Epidermal melanocyte (primary cell): ENCODE data around the gene IKBKG.
"Not testable (repeated sequence)": the region's sequence is repeated elsewhere in the genome, so short reads cannot be mapped to it uniquely, and the experiment has no call there.

Experiments
- DNase-seq: peaks from one replicate; pipeline ENCODE4 v3.0.0; 2011; ENCODE audit warnings: low spot score; ENCODE audit not compliant: insufficient read length

The IKBKG gene

DNA sequence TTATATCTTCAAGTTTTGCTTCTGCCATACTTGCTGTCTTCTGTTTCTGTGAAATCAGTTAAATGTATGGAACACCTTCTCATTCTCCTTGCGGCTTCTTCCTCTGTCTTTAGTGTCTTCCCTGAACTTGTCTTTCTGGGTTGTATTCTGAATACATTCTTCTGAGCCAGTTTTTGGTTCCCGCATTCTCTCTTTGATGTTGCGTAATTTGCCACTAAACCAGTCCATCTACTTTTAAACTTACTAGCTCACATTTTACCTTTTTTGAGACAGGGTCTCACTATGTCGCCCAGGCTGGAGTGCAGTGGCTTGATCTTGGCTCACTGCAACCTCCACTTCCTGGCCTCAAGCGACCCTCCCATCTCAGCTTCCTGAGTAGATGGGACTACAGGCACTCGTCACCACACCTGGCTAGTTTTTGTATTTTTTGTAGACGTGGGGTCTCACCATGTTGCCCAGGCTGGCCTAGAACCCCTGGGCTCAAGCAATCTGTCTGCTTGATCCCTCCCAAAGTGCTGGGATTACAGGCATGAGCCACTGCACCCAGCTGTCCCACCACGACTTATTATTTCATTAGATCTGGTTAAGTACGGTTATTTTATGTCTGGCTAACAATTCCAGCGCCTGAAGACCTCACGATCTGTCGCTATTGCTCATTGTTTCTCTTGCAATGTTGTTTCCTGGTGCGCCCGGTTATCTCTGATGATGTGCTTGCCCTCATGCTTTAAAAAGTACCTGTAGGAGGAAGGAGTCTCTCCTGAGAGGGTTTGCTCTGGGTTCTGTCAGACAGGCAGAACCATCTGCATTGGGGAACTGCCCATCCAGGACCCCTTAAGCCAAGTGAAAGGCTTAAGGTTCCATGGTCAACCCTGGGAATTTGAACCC, 21.6 kb upstream of the IKBKG start:
- no peak for DNase-seq

DNA sequence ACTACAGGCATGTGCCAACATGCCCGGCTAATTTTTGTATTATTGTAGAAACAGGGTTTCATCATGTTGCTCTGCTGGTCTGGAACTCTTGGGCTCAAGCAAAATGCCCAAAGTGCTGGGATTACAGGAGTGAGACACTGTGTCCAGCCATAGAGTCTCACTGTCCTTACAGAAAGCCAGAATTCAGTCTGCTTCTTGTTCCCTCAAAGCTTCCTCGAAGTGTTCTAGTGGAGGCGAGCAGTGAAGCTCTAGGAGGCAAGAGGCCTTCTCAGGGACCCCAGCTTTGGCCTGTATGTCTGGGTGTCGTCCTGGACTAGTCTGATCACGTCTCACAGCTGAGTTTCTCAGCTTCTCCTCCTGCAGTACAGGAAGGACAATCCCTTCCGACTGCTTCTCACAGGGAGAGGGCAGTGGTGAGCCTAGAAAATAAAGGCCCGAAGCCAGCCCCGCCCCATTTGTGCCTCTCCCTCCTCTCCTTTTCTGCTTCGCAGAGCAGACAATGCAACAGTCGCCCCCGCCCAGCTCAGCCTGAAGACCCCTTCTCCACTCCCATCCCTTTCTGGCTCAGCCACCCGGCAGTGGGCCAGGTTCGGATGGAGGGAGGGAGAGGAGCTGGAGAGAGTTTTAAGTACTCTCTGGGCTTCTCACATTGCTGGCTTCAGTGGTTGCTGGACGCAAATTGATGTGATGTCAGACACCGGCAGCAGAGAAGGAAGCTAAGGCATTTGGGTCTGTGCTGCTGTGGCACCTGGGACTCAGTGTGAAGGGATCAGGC, 20.3 kb upstream of the IKBKG start:
- DNase-seq, result peak; percentile 65

DNA sequence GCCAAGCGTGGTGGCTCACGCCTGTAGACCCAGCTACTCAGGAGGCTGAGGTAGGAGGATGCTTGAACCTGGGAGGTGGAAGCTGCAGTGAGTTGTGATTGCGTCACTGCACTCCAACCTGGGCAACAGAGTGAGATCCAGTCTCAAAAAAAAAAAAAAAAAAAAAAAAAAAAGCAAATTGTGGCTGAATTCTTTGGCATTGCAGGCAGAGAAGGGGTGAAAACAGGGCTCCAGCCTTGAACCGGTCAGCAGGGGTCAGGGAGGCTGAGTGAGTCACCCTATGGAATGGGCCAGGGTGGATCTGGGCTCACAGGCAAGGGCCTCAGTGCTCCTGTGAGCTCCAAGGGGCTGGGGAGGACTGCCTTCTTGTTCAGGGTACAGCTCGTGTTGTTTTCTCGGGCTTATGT, 18.2 kb upstream of the IKBKG start:
- no peak for DNase-seq

DNA sequence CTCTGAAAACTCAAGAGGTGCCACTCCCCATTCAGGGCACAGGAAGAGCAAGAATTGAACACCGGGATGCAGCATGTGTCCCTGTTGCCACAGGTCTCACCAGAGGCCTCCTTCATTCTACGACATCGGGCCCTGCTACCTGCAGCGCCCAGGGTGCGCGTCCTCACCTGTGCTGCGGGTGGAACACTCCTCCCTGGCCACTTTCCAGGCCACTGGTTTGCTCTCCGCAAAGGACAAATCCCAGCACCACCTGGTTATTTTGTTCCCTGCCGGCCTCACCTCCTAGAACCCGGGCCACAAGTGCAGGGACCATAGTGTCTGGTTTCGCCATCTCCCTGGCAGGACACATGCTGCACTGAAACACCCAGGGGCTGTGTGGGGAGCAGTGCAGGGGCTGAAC, 17.1 kb upstream of the IKBKG start:
- no peak for DNase-seq

DNA sequence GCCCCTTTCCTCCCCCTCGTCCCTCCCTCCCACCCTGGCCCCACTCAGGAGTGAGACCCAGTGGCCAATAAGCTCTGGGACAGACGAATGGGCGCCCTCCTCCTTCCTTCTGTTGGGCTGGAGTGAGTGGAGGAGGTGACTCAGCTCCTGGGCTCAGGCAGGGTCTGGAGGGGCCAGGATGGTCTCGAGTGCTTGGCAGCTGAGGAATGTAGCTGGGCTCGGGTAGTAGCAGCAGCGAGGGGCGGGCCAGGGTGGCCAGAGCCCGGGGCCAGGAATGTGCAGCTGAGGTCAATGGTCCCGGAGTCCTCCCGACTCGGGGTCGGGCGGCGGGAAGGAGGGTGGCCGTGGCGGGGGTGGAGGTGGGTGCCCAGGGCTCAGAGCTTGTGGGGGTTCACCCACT, 15.8 kb upstream of the IKBKG start:
- no peak for DNase-seq

DNA sequence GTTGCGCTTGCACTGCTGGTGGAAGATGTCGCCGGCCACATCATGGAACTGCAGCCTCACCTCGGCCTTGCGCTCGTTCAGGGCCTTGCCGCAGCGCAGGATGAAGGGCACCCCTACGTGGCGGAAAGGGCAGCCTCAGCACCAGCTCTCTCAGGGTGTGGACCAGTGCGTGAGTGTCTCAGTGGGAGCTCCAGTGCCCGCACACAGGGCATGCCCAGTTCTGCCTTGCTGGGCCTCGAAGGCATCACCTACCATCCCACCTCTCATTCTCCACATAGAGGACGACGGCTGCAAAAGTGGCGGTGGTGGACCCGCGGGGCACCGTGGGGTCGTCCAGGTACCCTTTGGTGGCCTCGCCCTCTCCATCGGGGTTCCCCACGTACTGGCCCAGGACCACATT, 14.7 kb upstream of the IKBKG start:
- no peak for DNase-seq

DNA sequence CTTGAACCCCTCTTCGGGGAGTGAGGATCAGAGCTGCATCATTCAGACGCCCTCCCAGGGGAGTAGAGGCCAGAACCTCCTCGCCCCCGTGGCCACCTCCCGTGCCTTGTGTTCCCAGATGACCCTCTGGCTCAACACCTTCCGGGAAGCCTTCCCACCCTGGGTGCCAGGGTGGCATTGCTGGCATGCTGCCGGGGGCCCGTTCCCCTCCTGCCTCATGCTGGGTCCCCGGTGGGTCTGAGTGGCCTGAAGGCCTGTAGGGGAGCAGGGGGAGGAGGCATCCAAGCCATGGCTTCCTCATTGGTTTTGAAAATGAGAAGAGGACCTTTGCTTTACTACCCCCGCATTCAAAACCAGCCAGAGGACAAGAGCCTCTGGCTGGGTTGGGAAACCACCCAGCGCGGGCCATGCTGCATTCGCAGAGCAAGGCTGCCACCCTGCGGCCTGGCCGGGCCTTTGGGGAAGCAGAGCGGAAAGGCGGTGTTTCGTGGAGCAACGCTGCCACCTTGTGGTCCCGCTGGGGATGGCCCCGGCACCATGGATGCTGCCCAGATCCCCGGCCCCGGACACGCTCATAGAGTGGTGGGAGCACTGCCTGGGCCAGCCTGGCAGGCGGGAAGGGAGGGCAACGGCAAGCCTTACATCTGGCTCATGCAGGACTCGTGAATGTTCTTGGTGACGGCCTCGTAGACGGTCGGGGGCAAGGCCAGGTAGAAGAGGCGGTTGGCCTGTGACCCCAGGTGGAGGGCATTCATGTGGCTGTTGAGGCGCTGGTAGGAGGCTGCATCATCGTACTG, 12.7 kb upstream of the IKBKG start:
- DNase-seq, result peak; percentile 60

DNA sequence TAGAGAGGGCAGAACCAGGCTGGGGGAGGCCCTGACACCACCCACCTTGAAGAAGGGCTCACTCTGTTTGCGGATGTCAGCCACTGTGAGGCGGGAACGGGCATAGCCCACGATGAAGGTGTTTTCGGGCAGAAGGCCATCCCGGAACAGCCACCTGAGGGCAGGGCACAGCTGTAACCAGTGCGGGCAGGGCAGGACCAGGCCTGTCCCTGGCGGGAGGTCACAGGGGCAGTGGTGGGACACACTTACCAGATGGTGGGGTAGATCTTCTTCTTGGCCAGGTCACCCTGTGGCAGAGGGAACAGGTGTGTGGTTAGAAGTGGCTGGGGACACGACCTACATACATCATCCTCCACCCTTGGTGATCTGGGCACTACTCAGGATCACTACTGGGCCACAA, 11.5 kb upstream of the IKBKG start:
- DNase-seq, result no peak

DNA sequence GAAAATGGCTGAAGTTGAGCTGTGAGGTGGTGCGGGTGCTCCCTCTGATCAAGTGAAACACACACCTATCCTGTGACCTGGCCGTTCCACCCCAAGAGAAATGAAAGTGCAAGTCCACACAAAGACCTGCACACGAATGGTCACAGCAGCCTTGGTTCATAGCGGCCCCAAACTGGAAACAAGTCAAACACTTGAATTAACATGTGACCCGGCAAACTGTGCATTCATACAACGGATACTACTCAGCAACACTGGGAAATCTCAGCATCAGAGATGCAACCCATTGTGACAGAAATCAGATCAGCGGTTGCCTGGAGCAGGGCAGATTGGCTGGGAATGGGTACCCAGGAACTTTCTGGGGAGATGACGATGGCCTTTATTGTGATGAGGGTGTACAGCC, 8.3 kb upstream of the IKBKG start:
- no peak for DNase-seq

DNA sequence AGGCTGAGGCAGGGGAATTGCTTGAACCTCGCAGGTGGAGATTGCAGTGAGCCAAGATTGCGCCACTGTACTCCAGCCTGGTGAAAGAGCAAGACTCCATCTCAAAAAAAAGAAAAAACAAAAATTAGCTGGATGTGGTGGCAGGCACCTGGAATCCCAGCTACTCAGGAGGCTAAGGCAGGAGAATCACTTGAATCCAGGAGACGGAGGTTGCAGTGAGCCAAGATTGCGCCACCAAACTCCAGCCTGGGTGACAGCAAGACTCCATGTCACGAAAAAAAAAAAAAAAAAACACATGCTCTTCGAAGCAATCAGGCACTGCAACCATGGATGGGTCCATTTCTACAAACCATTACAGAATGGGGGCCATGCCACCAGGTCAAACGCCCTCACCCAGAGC, 7.1 kb upstream of the IKBKG start:
- DNase-seq, result not testable (repeated sequence)

DNA sequence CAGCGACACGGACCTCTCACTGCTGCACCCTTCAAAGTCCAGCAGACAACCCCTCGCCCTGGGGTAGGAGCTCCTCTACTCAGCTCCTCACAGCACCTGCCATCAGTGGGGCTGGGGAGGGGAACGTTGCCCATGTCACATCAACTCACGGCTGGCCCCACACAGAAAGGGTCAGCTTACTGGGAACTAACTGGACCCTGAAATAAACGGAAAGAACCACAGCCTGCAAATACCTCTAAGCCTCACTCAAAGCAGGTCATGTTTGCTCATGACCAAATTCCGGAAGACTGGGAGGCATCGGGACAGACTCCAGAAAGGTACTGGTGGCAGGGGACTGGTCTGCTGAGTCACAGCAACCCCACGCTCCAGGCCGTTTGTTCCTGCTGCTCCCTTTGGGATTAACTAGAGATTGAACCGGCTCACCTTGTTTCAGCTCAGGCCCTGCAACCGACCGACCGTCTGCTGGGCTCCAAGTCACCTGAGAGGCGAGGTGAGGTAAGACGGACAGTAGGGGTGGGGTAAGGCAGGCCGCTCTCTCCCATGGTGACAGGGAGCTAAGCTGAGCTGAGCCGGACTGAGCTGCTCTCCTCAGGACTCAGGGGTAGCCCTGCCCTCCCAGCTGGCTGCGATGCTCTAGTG, 6.4 kb upstream of the IKBKG start:
- no peak for DNase-seq

DNA sequence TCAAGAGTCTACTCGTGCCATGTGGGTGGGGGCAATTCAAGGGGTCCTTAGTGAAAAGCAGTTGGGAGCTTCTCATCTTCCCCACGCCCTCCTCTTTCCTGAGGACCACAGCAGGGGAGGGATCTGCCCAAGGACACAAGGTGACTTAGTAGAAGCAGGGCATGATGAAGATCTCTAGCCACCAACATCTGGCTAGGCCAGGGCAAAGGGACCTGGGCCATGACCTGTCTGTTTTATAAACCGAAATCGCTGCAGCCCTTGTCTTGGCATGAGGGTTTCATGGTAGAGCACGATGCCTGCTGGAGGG, 5.9 kb upstream of the IKBKG start:
- no peak for DNase-seq

DNA sequence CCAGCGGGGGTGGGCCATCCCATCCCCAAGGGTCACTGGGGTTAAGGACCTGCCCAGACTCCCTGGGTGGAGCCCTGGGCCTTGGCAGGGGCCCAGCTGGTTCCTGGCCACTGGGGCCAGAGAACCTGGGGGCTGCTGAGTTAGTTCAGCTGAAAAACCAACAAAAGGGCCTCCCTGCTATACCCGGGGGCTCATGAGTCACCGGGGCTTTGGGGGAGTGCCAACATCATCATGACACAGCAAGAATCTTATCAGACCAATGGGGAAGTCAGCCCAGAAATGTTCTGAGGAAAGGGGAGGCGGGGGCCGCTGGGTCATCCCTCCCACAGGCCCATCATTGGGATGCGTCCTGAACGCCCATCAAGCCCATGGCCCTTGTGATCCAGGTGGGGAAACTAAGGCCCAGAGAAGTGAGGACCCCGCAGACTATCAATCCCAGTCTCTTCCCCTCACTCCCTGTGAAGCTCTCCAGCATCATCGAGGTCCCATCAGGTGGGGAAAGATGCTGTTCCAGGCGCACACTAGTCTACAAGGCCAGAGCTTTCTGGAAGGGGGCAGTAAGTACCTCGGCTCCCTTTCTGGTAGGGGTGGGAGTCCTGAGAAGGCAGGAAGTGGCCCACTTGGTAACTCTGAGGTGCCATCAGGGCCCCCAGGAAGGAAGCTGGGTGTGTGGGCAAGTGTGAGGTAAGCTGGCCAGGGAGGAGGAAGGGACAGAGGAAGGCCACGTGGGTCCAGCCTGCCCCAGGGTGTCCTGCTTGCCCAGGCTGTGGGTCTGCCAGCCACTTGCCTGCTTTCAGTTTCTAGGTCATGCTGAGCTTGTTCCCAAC, 5.3 kb upstream of the IKBKG start:
- no peak for DNase-seq

DNA sequence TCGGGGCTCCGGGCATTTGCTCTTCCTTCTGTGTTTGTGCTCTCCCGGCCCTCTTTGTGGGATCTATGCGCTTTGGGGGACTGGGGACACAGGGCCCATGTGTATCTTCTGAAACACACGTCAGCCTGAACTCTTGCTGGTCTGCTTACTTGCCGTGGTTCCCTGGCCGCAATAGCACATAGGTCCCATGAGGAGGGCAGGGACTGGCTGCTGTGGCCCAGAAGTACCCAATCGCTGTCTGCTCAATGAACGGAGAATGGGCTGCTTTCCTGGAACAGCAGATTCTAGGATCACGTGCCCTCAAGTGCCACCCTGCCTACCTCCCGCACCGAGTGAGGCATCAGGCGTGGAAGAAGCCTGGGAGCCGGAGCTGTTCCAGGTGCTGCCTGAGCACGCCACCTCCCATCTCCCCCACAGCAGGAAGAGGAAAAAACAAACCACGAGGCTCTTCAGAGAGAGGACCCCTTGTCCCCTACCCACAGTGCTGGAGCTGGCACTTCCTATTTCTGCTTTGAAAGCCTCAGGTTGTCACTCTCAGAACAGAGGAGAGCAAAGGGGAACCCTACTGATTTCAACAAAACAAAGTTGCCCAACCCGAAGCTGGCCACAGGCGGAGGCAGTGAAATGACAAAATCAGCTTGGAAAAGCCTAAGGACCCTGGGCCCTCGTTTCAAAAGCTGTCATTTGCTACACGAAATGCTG, 4.5 kb upstream of the IKBKG start:
- DNase-seq, result no peak

DNA sequence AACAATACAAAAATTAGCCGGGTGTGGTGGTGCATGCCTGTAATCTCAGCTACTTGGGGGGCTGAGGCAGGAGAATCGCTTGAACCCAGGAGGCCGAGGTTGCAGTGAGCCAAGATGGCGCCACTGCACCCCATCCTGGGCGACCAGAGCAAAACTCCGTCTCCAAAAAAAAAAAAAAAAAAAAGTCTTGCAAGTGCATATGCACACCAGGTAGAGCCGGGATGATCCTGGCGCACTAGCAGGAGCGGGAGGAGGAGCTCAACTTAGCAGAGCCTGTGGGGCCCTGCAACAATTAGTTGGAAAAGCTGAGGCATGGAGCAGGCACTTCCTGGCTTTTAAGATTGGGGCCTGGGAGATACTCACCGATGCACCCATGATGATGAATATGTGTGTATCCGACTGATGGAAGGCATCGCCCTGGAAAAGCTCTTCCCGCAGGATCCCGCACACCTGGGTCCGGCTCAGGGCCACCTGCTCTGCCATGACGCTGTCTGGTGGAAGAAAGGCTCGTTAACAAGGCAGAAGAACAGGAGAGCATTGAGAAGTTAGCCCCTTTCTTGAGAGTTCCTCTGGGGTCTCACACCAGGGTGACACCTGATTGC, 1.6 kb upstream of the IKBKG start:
- DNase-seq, result no peak

DNA sequence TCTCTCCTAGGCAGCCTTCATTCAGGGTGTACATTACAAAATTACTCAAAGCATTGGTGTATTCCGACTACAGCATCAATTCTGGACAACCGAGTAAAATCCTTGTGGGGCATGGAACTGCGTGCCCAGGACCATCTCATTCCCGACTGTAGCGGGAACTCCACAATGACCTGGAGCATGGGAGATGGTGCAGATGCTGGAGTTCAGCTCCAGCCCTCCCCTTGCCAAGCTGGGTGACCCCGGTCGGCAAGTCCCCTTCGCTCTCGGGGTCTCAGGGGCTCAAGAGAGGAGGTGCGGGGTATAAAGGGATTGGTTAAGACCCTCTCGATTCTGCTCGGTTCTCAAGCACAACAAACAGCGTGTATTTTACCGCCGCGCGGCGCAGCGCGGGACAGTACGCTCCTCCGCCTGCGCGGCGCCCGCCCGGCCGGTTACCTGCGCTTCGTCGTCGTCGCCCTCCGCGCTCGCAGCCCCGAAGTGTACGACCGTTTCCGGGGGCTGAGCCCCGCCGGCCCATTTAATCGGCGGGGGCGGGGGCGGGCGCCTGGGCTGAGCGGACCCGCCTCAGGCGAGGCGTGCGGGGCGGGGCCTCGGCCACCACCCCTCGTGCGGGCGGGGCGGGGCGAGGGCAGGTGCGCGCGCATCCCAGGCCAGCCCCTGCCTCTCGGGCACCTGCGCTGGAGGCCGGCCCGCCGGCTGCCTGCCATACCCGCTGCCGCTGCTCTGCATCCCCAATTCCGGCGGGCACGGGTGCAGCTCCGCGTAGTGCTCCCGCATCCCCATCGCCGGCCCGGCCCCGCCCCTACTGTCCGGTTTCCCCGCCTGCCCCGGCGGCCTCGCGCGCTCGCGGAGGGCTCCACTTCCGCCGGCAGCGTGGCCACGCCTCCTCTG, 821 bp upstream of the IKBKG start, which contains the start of gene G6PD:
G6PD (minus strand) TSS at position 493 of the 891 bp plus-strand sequence. CDS start 691 bp downstream, outside the sequence.
- DNase-seq, result peak; percentile 64

DNA sequence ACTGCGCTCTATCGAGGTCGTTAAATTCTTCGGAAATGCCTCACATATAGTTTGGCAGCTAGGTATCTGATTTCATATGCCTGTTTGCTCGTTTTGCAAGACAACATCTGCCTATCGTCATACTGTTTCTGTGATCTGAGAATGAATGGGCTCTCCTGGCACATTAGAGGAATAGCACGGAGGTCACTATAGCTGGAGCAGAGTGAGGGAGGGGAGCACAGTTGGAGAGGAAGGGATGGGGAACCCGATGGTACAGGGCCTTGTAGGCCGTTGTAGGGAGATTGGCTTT, 552 bp downstream of the IKBKG start:
- DNase-seq, result no peak

DNA sequence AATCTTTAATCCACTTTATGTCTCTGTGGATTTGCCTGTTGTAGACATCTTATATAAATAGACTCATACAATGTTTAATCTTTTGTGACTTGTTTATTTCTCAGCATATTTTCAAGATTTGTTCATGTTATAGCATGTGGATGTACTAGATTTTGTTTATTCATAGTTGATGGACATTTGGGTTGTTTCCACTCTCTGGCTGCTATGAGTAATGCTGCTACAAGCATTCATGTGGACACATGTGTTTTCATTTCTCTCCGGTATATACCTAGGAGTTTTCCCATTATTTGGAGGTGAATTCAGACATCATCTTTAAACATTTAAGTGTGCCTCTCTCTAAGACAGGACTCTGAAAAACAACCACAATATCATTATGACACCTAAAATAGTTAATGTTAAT, 2.3 kb downstream of the IKBKG start:
- no peak for DNase-seq
